Motor neuron (in vitro differentiated cells): Measurements from ENCODE around the gene MYOCD. TPM values are rescaled to one million over a fixed set of nuclear protein-coding genes. Genes with fewer than 3 reads are reported as not detected.

Experiments
- ATAC-seq, 8 experiments: fragments of 200-7000 bp; cut with Tn5 transposase; replicated peaks in 6 of 8; 2 replicates each; pipeline ENCODE4 v1.8.0; 2021; ENCODE audit warnings: mild to moderate bottlenecking in 8 of 8, moderate library complexity in 8 of 8
- H3K27ac ChIP-seq, 2 donors: fragments of 250-450 bp; sonication (Bioruptor Pico); 2 replicates each; pipeline ENCODE4 v1.9.0; 2021; ENCODE audit warnings: antibody characterized with exemption in 2 of 2, mild to moderate bottlenecking in 2 of 2, moderate library complexity in 1 of 2
- H3K4me1 ChIP-seq, 2 donors: fragments of 250-450 bp; sonication (Bioruptor Pico); replicated peaks in 1 of 2; 2 replicates each; pipeline ENCODE4 v1.6.1; 2021; ENCODE audit warnings: antibody characterized with exemption in 2 of 2, mild to moderate bottlenecking in 2 of 2, moderate library complexity in 1 of 2
- H3K4me3 ChIP-seq, 5 donors: fragments of 250-450 bp; sonication (Bioruptor Pico); 2 replicates each; pipeline ENCODE4 v1.9.0; 2021; ENCODE audit warnings: antibody characterized with exemption in 5 of 5, mild to moderate bottlenecking in 5 of 5, moderate library complexity in 4 of 5
- WGBS, 10 experiments: fragments of 450-650 bp; shearing (Covaris generic); methylation state at CpG; one replicate each; pipeline ENCODE4 v1.0.0; 2022; 5-methylcytosine and 5-hydroxymethylcytosine counted together
- in situ Hi-C, 9 experiments: fragments of 400-800 bp; cut with MboI; loops; one replicate each; pipeline ENCODE4 v1.15.0; 2021; ENCODE audit warnings: low sequenced_read_pairs in 9 of 9, low pct_unique_long_range_greater_than_20kb in 2 of 9; ENCODE audit not compliant: unreplicated experiment in 9 of 9
- total RNA-seq, 8 experiments: library from RNA; unstranded; fragments of 300-600 nt; gene quantifications; 2 replicates each; pipeline versions ENCODE4 v1.2.3 to v1.2.4, GENCODE V29; 2022

Gene MYOCD
- total RNA-seq, 8 experiments from 2014 or later: 0.04 to 0.47 (median 0.18) TPM; not detected in 1

GRCh38 chr17:12730421-12730820 lies 64.7 kb downstream of the MYOCD start:
- H3K27ac ChIP-seq: peak overlapping the region in 1 of 2 donors; percentile 65
- in situ Hi-C loops: no loop called here
- 51 to 100% (median 79%) methylated on average over 2 to 4 of the region's 5 CpGs; no CpG with 5 or more reads in 2 of the 10 experiments for WGBS, 10 experiments
- no peak overlapping the region for H3K4me3 ChIP-seq
- peak in 3 of 8 experiments; percentile 26 to 38 (median 36) for ATAC-seq
- H3K4me1 ChIP-seq: peaks cover 4 to 14% of the 10 kb centered on the region in 2 donors

GRCh38 chr17:12730931-12731521 lies 65.3 kb downstream of the MYOCD start:
- no peak overlapping the region for H3K4me3 ChIP-seq
- 0 to 70% (median 29%) methylated on average over 1 to 2 of the region's 10 CpGs; no CpG with 5 or more reads in 4 of the 10 experiments for WGBS, 10 experiments
- peak overlapping the region in 1 of 2 donors; percentile 65 for H3K27ac ChIP-seq
- H3K4me1 ChIP-seq: peaks cover 4 to 14% of the 10 kb centered on the region in 2 donors
- ATAC-seq: peak; percentile 53 to 100 (median 100)
- in situ Hi-C loops: no loop called here

GRCh38 chr17:12731839-12732238 lies 66.1 kb downstream of the MYOCD start:
- no peak overlapping the region for H3K27ac ChIP-seq
- no peak for ATAC-seq
- H3K4me1 ChIP-seq: peaks cover 4 to 14% of the 10 kb centered on the region in 2 donors
- H3K4me3 ChIP-seq: no peak overlapping the region
- in situ Hi-C loops: no loop called here
- 50 to 97% (median 90%) methylated on average over 2 to 5 of the region's 8 CpGs; no CpG with 5 or more reads in 4 of the 10 experiments for WGBS, 10 experiments

GRCh38 chr17:12732366-12732765 lies 66.7 kb downstream of the MYOCD start:
- no peak overlapping the region for H3K27ac ChIP-seq
- in situ Hi-C loops: no loop called here
- peaks cover 4 to 14% of the 10 kb centered on the region in 2 donors for H3K4me1 ChIP-seq
- WGBS, 10 experiments: 60 to 100% (median 83%) methylated on average over 1 to 6 of the region's 8 CpGs
- no peak for ATAC-seq
- H3K4me3 ChIP-seq: no peak overlapping the region

- no peak overlapping the region for H3K4me3 ChIP-seq
- peaks cover 4 to 14% of the 10 kb centered on the region in 2 donors for H3K4me1 ChIP-seq
- no peak for ATAC-seq
- in situ Hi-C loops: no loop called here
- no peak overlapping the region for H3K27ac ChIP-seq
- WGBS, 10 experiments: 0 to 100% (median 81%) methylated on average over 1 to 5 of the region's 7 CpGs; no CpG with 5 or more reads in 3 of the 10 experiments
Measured at GRCh38 chr17:12734926-12735325, 69.2 kb downstream of the MYOCD start.

- in situ Hi-C loops: no loop called here
- no peak for ATAC-seq
- Histone ChIP-seq H3K4me3 (no peak overlapping the region), H3K4me1 (peaks cover 4 to 11% of the 10 kb centered on the region in 2 donors), H3K27ac (no peak overlapping the region)
- 33 to 92% (median 85%) methylated on average over 3 to 8 of the region's 8 CpGs; no CpG with 5 or more reads in 1 of the 10 experiments for WGBS, 10 experiments
Measured at GRCh38 chr17:12735517-12735916, 69.8 kb downstream of the MYOCD start.

GRCh38 chr17:12736526-12736925 lies 70.8 kb downstream of the MYOCD start:
- Histone ChIP-seq H3K4me3 (no peak overlapping the region), H3K27ac (no peak overlapping the region), H3K4me1 (peaks cover 0 to 3% of the 10 kb centered on the region in 2 donors)
- no peak for ATAC-seq
- WGBS, 10 experiments: 42 to 100% (median 70%) methylated on average over 1 to 4 of the region's 4 CpGs; no CpG with 5 or more reads in 4 of the 10 experiments
- in situ Hi-C loops: no loop called here

GRCh38 chr17:12737740-12738469 lies 72.2 kb downstream of the MYOCD start:
- no peak overlapping the region for H3K4me3 ChIP-seq
- ATAC-seq: no peak
- in situ Hi-C loops: no loop called here
- no peak overlapping the region for H3K27ac ChIP-seq
- WGBS, 10 experiments: 60 to 87% (median 79%) methylated on average over 1 to 7 of the region's 7 CpGs; no CpG with 5 or more reads in 1 of the 10 experiments
- H3K4me1 ChIP-seq: peaks cover 0 to 4% of the 10 kb centered on the region in 2 donors

GRCh38 chr17:12738624-12739023 lies 72.9 kb downstream of the MYOCD start:
- Histone ChIP-seq H3K4me3 (no peak overlapping the region), H3K27ac (no peak overlapping the region), H3K4me1 (peaks cover 0 to 4% of the 10 kb centered on the region in 2 donors)
- ATAC-seq: no peak
- 20 to 100% (median 93%) methylated on average over 1 to 2 of the region's 2 CpGs; no CpG with 5 or more reads in 5 of the 10 experiments for WGBS, 10 experiments
- in situ Hi-C loops: no loop called here

GRCh38 chr17:12739500-12739899 lies 73.8 kb downstream of the MYOCD start:
- Histone ChIP-seq H3K4me3 (no peak overlapping the region), H3K27ac (no peak overlapping the region), H3K4me1 (peaks cover 0 to 4% of the 10 kb centered on the region in 2 donors)
- ATAC-seq: no peak
- in situ Hi-C loops: no loop called here
- WGBS, 10 experiments: 17 to 100% (median 67%) methylated on average over 1 to 4 of the region's 4 CpGs; no CpG with 5 or more reads in 1 of the 10 experiments

GRCh38 chr17:12743046-12743445 lies 77.4 kb downstream of the MYOCD start:
- WGBS, 10 experiments: 22 to 100% (median 69%) methylated on average over 1 to 3 of the region's 3 CpGs
- in situ Hi-C loops: no loop called here
- H3K4me1 ChIP-seq: peaks cover 0 to 4% of the 10 kb centered on the region in 2 donors
- no peak for ATAC-seq
- H3K27ac ChIP-seq: no peak overlapping the region
- H3K4me3 ChIP-seq: no peak overlapping the region

- Histone ChIP-seq H3K4me3 (no peak overlapping the region), H3K4me1 (peaks cover 0 to 4% of the 10 kb centered on the region in 2 donors), H3K27ac (no peak overlapping the region)
- ATAC-seq: no peak
- WGBS, 10 experiments: 20 to 100% (median 79%) methylated on average over 1 to 5 of the region's 5 CpGs; no CpG with 5 or more reads in 3 of the 10 experiments
- in situ Hi-C loops: no loop called here
Measured at GRCh38 chr17:12744298-12744697, 78.6 kb downstream of the MYOCD start.

GRCh38 chr17:12744786-12745185 lies 79.1 kb downstream of the MYOCD start:
- WGBS, 10 experiments: 80 to 100% (median 100%) methylated on average over 1 of the region's 1 CpG; no CpG with 5 or more reads in 6 of the 10 experiments
- no peak for ATAC-seq
- Histone ChIP-seq H3K27ac (no peak overlapping the region), H3K4me3 (no peak overlapping the region), H3K4me1 (peaks cover 0 to 4% of the 10 kb centered on the region in 2 donors)
- in situ Hi-C loops: no loop called here
